Measurements from ENCODE around the gene TIRAP.

DNA sequence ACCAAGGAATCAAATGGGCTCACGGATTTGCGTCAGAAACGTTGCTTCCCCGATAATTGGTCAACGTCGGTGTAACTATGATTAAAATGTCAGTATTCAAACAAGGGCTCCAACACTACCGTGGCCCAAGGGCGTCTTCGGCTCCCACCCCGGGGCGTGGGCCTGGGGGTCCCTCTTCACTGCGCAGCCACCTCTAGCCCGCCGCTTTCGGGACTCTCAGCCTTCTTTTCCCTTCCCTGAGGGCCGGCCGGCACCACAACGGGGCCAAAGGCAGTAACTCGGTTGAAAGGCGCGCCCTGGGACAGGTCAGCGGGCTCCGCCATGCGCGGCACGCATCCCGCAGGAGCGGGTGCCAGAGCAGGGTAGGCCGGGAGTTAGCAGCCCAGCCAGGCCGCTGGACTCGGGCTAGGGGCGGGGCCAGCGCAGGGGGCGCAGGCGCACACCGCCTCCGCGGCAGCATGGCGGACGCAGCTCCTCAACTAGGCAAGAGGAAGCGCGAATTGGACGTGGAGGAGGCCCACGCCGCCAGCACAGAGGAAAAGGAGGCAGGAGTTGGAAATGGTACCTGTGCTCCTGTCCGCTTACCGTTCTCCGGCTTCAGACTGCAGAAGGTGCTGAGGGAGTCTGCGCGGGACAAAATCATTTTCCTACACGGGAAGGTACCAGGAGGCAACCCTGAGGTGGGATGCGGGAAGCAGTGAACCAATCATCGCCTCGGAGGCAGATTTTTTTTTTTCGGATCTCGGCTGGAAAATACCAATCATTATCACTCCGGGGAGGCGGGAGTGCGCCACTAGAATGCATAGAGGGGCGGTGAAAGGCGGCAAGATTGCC is 20.9 kb downstream of the TIRAP start, which contains the start of gene DCPS:
- TF ChIP-seq CBX8 (IDR thresholded peaks at IDR 0.05; ENCODE audit: borderline replicate concordance, low read depth, low read length) (no peak), CTCF (IDR thresholded peaks at IDR 0.05; ENCODE audit: control extremely low read depth in 1 of 3, insufficient read depth in 1 of 3, low read depth in 1 of 3, low read length in 3 of 3) (no peak), POLR2A (IDR thresholded peaks at IDR 0.05; ENCODE audit: control extremely low read depth in 1 of 2, low read depth in 2 of 2, low read length in 2 of 2) (peak; percentile 93 to 99), GABPA (IDR thresholded peaks at IDR 0.05; ENCODE audit: borderline replicate concordance, insufficient read depth, low read length) (no peak), YY1 (IDR thresholded peaks at IDR 0.05; ENCODE audit: low read depth, low read length) (peak; percentile 94), POLR2AphosphoS5 (IDR thresholded peaks at IDR 0.05; ENCODE audit: low read depth, low read length) (peak; percentile 94)

Measured in H1 (cell line).